Neuronal stem cell (in vitro differentiated cells): Measurements from ENCODE around the gene CD19.
A peak's percentile ranks its signal among the peaks of the same experiment; 100 is the strongest.

ENCODE experiments used
- DNase-seq: peaks from one replicate; pipeline ENCODE4 v3.0.0-alpha.2; 2013; ENCODE audit warnings: low spot score
- H2AFZ ChIP-seq: one replicate; pipeline ENCODE4 v1.6.1; 2013; ENCODE audit warnings: mild to moderate bottlenecking, low read length, inconsistent platforms
- H2AK5ac ChIP-seq: 2 replicates; pipeline ENCODE4 v1.6.1; 2013; ENCODE audit warnings: low read depth, mild to moderate bottlenecking, inconsistent platforms, low read length, moderate library complexity, mixed read lengths
- H2BK120ac ChIP-seq: 2 replicates; pipeline ENCODE4 v1.6.1; 2013; ENCODE audit warnings: low read depth, mild to moderate bottlenecking, inconsistent platforms, low read length, moderate library complexity, mixed read lengths
- H2BK12ac ChIP-seq: one replicate; pipeline ENCODE4 v1.6.1; 2013; ENCODE audit warnings: low read length, inconsistent platforms
- H2BK15ac ChIP-seq: 2 replicates; pipeline ENCODE4 v1.6.1; 2013; ENCODE audit warnings: mild to moderate bottlenecking, low read length, inconsistent platforms, mixed read lengths
- H2BK5ac ChIP-seq: one replicate; pipeline ENCODE4 v1.6.1; 2013; ENCODE audit warnings: inconsistent platforms, mild to moderate bottlenecking, low read length, moderate library complexity
- H3K14ac ChIP-seq: one replicate; pipeline ENCODE4 v1.6.1; 2013; ENCODE audit warnings: low read length, inconsistent platforms
- H3K18ac ChIP-seq: 2 replicates; pipeline ENCODE4 v1.6.1; 2013; ENCODE audit warnings: low read length, inconsistent platforms
- H3K23ac ChIP-seq: 2 replicates; pipeline ENCODE4 v1.6.1; 2013; ENCODE audit warnings: low read depth, mild to moderate bottlenecking, mixed read lengths, low read length, inconsistent platforms; ENCODE audit not compliant: poor library complexity
- H3K27ac ChIP-seq: replicated peaks from 3 replicates; pipeline ENCODE4 v1.5.1; 2013; ENCODE audit warnings: low read length, inconsistent platforms
- H3K27me3 ChIP-seq, 3 experiments: 2 replicates each; pipeline ENCODE4 v1.6.1; 2013; ENCODE audit warnings: low read length in 3 of 3, mild to moderate bottlenecking in 2 of 3, inconsistent platforms in 1 of 3, low read depth in 1 of 3, mixed read lengths in 1 of 3, moderate library complexity in 1 of 3; ENCODE audit not compliant: control insufficient read depth in 3 of 3, insufficient read depth in 3 of 3
- H3K36me3 ChIP-seq, 2 donors: replicated peaks in 1 of 2; 2 replicates each; pipeline ENCODE4 v1.6.1; 2013; ENCODE audit warnings: low read length in 2 of 2; ENCODE audit not compliant: control insufficient read depth in 2 of 2, insufficient read depth in 2 of 2
- H3K4ac ChIP-seq: 2 replicates; pipeline ENCODE4 v1.6.1; 2013; ENCODE audit warnings: inconsistent platforms, mild to moderate bottlenecking, low read length, moderate library complexity
- H3K4me1 ChIP-seq, 2 donors: 1 replicate in 1 of 2; 2 replicates in 1 of 2; pipeline ENCODE4 v1.6.1; 2013; ENCODE audit warnings: low read length in 2 of 2, low read depth in 1 of 2; ENCODE audit not compliant: control insufficient read depth in 2 of 2, insufficient read depth in 1 of 2
- H3K4me2 ChIP-seq: one replicate; pipeline ENCODE4 v1.6.1; 2013; ENCODE audit warnings: mild to moderate bottlenecking, low read length, inconsistent platforms; ENCODE audit not compliant: insufficient read depth, poor library complexity, severe bottlenecking
- H3K4me3 ChIP-seq, 2 donors: 2 replicates each; pipeline ENCODE4 v1.5.1; 2013; ENCODE audit warnings: low read length in 2 of 2, mild to moderate bottlenecking in 2 of 2, inconsistent platforms in 1 of 2, moderate library complexity in 1 of 2
- H3K79me1 ChIP-seq: one replicate; pipeline ENCODE4 v1.6.1; 2013; ENCODE audit warnings: low read depth, mild to moderate bottlenecking, inconsistent platforms, low read length, moderate library complexity
- H3K9ac ChIP-seq: one replicate; pipeline ENCODE4 v1.6.1; 2013; ENCODE audit warnings: mild to moderate bottlenecking, low read depth, low read length, inconsistent platforms; ENCODE audit not compliant: poor library complexity
- H3K9me3 ChIP-seq, 2 donors: replicated peaks in 1 of 2; 2 replicates each; pipeline versions ENCODE3 to v1.6.1; 2013; ENCODE audit warnings: low read length in 2 of 2, mild to moderate bottlenecking in 2 of 2, inconsistent platforms in 1 of 2, low read depth in 1 of 2, mixed read lengths in 1 of 2, moderate library complexity in 1 of 2; ENCODE audit not compliant: control insufficient read depth in 2 of 2, insufficient read depth in 1 of 2
- H4K8ac ChIP-seq: one replicate; pipeline ENCODE4 v1.6.1; 2013; ENCODE audit warnings: low read depth, mild to moderate bottlenecking, inconsistent platforms, low read length, moderate library complexity
- H4K91ac ChIP-seq: one replicate; pipeline ENCODE4 v1.6.1; 2013; ENCODE audit warnings: low read length, low read depth, mild to moderate bottlenecking, inconsistent platforms; ENCODE audit not compliant: poor library complexity
- WGBS, 2 donors: extraction: QIAGEN DNeasy Blood & Tissue Kit; methylation state at CpG; one replicate each; pipeline ENCODE4 v1.1.7; 2013; ENCODE audit warnings: missing lambda C conversion rate in 2 of 2, mixed read lengths in 1 of 2; ENCODE audit not compliant: insufficient read length in 2 of 2, insufficient replicate concordance in 1 of 2; ENCODE audit errors: extremely low coverage in 2 of 2; 5-methylcytosine and 5-hydroxymethylcytosine counted together

CD19 gene

DNA sequence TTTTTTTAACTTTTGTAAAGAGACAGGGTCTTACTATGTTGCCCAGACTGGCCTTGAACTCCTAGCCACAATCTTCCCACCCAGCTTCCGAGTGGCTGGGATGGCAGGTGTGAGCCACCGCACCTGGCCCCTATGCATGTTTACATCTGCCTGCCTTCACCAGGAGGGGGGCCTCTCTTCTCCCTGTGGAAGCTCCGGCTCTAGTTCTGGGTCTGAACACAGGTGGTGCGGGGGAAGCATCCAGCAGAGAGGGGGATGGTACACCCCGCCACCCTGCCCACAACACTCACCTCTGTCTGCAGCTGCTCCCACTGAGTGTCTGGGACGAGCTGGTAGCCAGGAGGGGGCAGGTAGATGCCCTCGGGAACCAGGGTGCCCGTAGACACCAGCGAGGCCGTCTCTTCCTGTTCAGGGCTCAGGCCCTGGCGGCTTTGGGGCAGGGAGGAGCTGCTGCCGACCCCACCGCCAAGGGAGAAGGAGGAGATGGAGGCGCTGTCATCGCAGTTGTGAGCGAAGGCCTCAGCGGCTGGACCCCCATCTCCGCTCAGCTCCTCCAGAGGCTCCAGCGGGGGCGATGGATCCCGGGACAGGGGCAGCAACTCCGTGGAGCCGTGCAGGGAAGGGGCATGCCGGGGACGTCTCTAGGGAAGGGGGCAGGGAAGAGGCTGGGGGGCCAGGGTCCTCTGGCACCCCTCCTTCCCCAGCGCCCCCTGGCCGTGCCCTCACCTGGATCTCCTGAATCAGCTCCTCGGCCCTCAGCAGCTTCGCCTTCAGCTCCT lies 17.6 kb upstream of the CD19 start:
- no CpG with 5 or more reads among the region's 29 CpGs for WGBS, 2 donors
- H2AK5ac ChIP-seq, result peak overlapping the region; percentile 26
- no peaks in the 10 kb centered on the region for H3K4me1 ChIP-seq
- no peak overlapping the region for H2BK15ac ChIP-seq
- no peak overlapping the region for H3K9ac ChIP-seq
- no peaks in the 10 kb centered on the region for H3K27me3 ChIP-seq
- H3K4me3 ChIP-seq, result no peak overlapping the region
- no peak overlapping the region for H3K4me2 ChIP-seq
- H2AFZ ChIP-seq, result no peak overlapping the region
- peak overlapping the region; percentile 58 for H2BK12ac ChIP-seq
- no peak overlapping the region for H3K14ac ChIP-seq
- no peaks in the 10 kb centered on the region for H3K9me3 ChIP-seq
- no peak overlapping the region for H2BK120ac ChIP-seq
- no peak overlapping the region for H2BK5ac ChIP-seq
- H3K36me3 ChIP-seq, result peaks cover 4 to 42% of the 10 kb centered on the region in 2 donors
- H3K79me1 ChIP-seq, result peaks cover 2% of the 10 kb centered on the region
- H4K91ac ChIP-seq, result no peak overlapping the region
- no peak overlapping the region for H4K8ac ChIP-seq
- H3K4ac ChIP-seq, result no peak overlapping the region
- no peak for DNase-seq
- H3K27ac ChIP-seq, result no peak overlapping the region
- peak overlapping the region; percentile 20 for H3K23ac ChIP-seq
- H3K18ac ChIP-seq, result no peak overlapping the region

GRCh38 chr16:28915181-28915580 lies 16.6 kb upstream of the CD19 start:
- no peak overlapping the region for H3K14ac ChIP-seq
- H2BK12ac ChIP-seq, result no peak overlapping the region
- H3K9me3 ChIP-seq, result no peaks in the 10 kb centered on the region
- H3K9ac ChIP-seq, result no peak overlapping the region
- no peak overlapping the region for H3K4ac ChIP-seq
- no peak overlapping the region for H3K23ac ChIP-seq
- H2AK5ac ChIP-seq, result no peak overlapping the region
- no peak overlapping the region for H2BK15ac ChIP-seq
- H3K18ac ChIP-seq, result no peak overlapping the region
- no peak for DNase-seq
- no peaks in the 10 kb centered on the region for H3K4me1 ChIP-seq
- H3K36me3 ChIP-seq, result peaks cover 4 to 49% of the 10 kb centered on the region in 2 donors
- no peak overlapping the region for H3K4me2 ChIP-seq
- H2BK120ac ChIP-seq, result no peak overlapping the region
- peaks cover 2% of the 10 kb centered on the region for H3K79me1 ChIP-seq
- H2AFZ ChIP-seq, result no peak overlapping the region
- H2BK5ac ChIP-seq, result no peak overlapping the region
- no peak overlapping the region for H4K8ac ChIP-seq
- H4K91ac ChIP-seq, result no peak overlapping the region
- H3K4me3 ChIP-seq, result no peak overlapping the region
- H3K27ac ChIP-seq, result no peak overlapping the region
- H3K27me3 ChIP-seq, result no peaks in the 10 kb centered on the region

DNA sequence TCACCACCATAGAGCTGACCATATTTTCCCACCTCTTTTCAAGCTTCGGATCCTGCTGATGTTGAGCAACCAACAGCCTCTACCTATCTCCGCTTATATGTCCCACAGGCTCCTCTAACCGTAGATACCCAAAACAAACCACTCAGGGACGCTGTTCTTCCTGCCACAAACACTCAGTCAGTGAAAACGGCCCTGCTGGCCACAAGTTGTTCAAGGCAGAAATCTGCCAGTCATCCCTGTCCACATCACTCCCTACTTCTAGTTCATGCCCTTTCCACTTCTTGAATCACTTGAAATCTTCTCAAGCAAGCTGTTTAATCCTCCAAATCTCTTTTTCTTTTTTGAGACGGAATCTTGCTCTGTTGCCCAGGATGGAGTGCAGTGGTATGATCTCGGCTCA lies 14.7 kb upstream of the CD19 start:
- H2AFZ ChIP-seq, result no peak overlapping the region
- H3K9ac ChIP-seq, result no peak overlapping the region
- no peaks in the 10 kb centered on the region for H3K9me3 ChIP-seq
- no peak overlapping the region for H2AK5ac ChIP-seq
- H3K4me3 ChIP-seq, result no peak overlapping the region
- H4K8ac ChIP-seq, result no peak overlapping the region
- H3K4ac ChIP-seq, result no peak overlapping the region
- no peaks in the 10 kb centered on the region for H3K27me3 ChIP-seq
- WGBS, 2 donors, result no CpG with 5 or more reads among the region's 7 CpGs
- H4K91ac ChIP-seq, result no peak overlapping the region
- no peak overlapping the region for H2BK120ac ChIP-seq
- no peak overlapping the region for H3K23ac ChIP-seq
- H2BK15ac ChIP-seq, result no peak overlapping the region
- DNase-seq, result no peak
- H3K14ac ChIP-seq, result no peak overlapping the region
- H2BK5ac ChIP-seq, result no peak overlapping the region
- no peak overlapping the region for H3K18ac ChIP-seq
- no peaks in the 10 kb centered on the region for H3K4me1 ChIP-seq
- no peak overlapping the region for H3K4me2 ChIP-seq
- peaks cover 4% of the 10 kb centered on the region for H3K79me1 ChIP-seq
- no peak overlapping the region for H2BK12ac ChIP-seq
- no peak overlapping the region for H3K27ac ChIP-seq
- peaks cover 4 to 54% of the 10 kb centered on the region in 2 donors for H3K36me3 ChIP-seq

DNA sequence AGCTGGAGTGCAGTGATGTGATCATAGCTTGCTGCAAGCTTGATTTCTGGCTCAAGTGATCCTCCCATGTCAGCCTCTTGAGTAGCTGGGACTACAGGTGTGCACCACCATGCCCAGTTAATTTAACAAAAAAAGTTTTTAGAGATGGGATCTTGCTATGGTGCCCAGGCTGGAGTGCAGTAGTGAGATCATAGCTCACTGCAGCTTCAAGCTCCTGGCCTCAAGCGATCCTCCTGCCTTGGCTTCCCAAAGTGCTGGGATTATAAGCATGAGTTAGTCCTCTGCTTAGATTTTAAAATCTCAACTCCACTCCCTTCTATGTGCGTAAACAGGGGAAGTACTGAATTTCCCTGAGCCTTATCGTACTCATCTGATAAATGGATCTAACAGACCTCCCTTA lies 13.1 kb upstream of the CD19 start:
- WGBS, 2 donors, result no CpG with 5 or more reads among the region's 3 CpGs
- Histone ChIP-seq H4K91ac (no peak overlapping the region), H2AK5ac (no peak overlapping the region)

More for the DNA sequence above, 13.1 kb upstream of the CD19 start:
- Histone ChIP-seq H3K4me1 (no peaks in the 10 kb centered on the region), H3K27ac (no peak overlapping the region), H3K18ac (no peak overlapping the region), H3K9me3 (no peaks in the 10 kb centered on the region), H3K4me3 (no peak overlapping the region), H3K4ac (no peak overlapping the region), H3K36me3 (peaks cover 2 to 54% of the 10 kb centered on the region in 2 donors), H3K27me3 (no peaks in the 10 kb centered on the region), H3K79me1 (peaks cover 4% of the 10 kb centered on the region), H2BK5ac (no peak overlapping the region), H2BK120ac (no peak overlapping the region), H3K23ac (no peak overlapping the region), H2AFZ (no peak overlapping the region), H3K4me2 (no peak overlapping the region), H2BK15ac (no peak overlapping the region), H4K8ac (no peak overlapping the region), H3K14ac (no peak overlapping the region), H3K9ac (no peak overlapping the region), H2BK12ac (no peak overlapping the region)
- no peak for DNase-seq
